GF-D8 (cell line): ENCODE data around the gene CNTNAP2.
"Not testable (repeated sequence)": the region's sequence is repeated elsewhere in the genome, so short reads cannot be mapped to it uniquely, and the experiment has no call there.

ENCODE experiments used
- DNase-seq: peaks from one replicate; lab custom pipeline; 2025; lab: John Stamatoyannopoulos, UW

Gene CNTNAP2

DNA sequence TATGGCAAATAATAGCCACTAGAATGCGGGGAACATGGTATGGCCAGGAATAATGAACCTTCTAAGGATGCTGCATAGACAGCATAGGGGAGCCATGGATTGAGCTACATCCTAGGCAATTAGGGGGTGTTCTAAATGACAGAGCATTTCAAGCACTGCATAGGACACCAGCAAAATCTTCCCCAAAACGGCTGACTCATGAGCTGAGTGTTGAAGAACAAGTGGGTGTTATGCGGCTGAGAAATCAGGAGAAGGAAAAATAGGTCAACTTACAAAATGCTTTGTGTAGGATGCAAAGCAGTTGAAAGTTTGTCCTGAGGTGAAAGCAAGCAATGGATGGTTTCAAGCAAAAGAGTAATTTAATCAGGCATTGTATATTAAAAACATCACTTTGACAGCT lies 1450.4 kb downstream of the CNTNAP2 start:
- DNase-seq = no peak

DNA sequence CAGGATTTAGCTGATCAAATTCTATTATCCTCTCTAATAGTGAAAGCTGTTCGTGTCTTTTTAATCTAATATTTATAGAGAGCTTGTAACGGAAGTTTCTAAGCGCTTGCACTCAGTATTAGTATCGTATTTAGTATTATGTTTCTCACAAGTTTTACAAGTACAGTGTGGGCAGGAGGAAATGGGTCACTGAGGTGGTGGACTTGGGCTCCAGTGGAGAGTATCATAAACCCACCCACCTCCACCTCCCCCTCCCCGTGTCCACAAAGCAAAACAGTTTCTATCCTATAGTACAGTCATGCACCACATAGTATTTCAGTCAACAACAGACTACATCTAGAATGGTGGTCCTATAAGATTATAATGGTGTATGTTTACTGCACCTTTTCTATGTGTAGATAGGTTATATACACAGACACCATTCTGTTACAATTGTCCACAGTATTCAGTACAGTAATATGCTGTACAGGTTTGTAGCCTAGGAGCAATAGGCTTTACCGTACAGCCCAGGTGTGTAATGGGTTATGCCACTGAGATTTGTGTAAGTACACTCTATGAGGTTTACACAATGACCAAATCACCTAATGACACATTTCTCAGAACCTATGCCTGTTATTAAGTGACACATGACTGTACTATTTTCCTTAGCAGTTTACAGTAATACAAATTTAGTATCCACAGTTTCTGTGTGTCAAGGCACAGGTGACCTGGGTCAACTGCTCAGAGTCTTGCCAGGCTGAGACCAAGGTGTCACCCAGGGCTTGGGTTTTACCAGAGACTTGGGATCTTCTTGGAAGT lies 1452.7 kb downstream of the CNTNAP2 start:
- DNase-seq = no peak

DNA sequence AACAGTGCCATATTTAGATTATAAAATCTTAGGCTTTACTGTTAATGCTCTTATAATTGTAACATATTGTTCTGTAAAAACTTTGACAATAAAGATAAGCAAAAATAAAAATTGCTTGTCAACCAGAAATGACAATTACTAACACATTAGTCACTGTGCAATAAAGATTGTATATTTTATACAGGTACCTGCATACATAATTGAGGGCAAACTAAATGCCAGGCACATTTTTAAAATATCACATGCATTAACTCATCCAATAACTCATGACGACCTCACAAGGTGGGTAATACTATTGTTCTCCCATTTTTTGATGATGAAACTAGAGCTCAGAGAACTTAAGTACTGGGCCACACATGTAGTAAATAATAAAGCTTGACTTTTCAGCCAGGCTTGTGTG lies 1453.8 kb downstream of the CNTNAP2 start:
- no peak for DNase-seq

DNA sequence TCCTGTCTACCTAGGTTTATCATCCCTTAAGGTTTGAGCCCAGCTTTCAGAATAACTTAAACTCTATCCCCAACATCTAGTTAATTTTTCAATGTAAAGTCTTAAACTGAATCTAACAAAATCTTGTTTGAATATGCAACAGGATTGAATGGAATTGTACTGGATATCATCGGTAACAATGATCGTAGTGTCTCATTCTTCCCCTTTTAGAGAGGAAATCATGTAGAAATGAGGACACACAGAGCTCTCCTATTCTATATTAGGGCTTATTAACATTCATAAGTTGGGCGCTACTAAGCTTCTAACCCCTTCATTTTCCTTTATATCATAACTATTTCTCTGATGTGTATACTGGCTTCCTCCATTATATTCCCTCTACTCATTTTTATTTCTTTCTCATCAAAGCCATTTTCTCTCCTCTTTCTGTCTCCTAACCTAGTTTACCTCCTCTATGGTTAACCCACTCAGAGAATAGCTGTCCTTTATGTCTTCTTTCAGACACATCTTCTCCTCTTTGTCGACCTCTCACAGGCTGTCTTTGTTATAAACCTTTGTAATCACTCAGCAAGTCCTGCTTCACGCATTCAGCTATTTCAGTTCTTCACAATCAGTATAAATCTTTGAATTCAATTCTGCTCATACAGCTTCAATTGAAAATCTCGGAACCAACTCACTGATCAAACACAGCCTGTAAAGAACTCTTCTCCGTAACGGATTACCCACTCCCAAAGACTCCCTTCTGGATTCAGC lies 1455.0 kb downstream of the CNTNAP2 start:
- DNase-seq = no peak

DNA sequence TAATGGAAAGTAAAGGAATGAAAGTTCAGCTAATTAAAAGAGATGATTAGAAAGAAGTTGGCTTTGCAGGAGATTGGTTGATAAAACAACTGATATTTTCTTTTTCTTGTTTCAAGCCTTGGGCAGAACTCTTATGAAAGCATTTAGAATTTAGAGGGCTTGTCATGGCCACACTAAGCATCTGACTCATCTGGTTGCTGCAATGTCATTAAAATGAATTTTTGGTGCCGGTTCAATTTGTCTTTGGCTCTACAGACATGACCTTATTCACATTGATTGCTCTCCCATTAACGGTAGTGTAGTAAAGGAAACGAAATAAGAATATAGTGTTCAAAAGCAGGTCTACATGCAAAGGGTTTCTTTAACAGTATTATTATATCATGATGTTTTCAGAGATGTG lies 1461.6 kb downstream of the CNTNAP2 start:
- no peak for DNase-seq

DNA sequence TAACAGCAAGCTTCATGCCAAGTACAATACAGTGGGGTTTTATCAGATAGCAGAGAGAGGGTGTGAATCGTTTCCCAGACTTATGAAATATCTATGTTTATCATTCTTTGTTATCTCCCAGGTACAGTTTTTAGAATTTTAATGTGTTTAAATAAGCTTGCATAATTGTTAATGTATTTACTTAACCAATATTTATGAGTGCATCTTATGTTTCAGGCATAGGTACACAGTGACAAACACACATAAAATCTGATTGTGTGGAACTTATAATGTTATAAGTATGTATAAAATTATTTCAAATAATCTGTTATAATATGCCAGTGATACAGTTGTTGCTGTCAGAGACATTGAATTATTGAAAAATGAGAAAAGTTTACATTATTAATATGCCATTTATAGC lies 1462.5 kb downstream of the CNTNAP2 start:
- DNase-seq = no peak

DNA sequence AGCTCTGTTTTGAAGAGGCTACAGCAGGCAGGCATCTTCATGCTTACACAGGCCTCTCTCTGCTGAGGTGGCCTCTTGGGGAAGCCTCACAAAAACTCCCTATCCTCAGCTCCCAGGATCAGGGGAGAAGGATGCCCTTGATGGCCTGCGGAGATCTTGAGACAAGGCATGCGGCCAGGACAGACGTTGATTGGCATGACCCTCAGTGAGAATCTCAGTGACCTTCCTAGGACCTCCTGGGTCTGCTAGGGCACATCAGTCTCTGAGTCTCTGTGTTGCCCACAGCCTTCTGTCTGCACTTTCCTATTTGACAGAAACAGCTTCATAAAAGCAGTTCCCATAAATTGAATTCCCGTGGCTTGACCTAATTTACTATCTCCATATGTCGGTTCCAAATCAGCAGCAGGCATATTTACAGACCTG lies 1468.2 kb downstream of the CNTNAP2 start:
- no peak for DNase-seq

DNA sequence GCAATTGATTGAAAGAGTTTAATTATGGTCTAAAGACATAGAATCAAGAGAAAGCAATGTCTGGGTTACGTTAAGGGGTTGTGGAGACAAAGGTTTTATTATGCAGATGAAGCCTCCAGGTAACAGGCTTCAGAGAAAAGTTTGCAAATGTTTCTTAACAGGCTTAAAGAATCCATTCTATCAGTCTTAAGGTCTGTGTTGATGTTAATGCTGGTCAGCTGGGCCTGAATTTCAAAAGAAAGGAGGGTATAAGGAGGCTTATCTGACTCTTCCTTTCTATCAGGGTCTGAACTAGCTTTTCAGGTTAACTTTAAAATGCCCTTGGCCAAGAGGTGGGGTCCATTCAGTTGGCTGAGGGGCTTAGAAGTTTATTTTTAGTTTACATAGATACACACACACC lies 1469.5 kb downstream of the CNTNAP2 start:
- no peak for DNase-seq

DNA sequence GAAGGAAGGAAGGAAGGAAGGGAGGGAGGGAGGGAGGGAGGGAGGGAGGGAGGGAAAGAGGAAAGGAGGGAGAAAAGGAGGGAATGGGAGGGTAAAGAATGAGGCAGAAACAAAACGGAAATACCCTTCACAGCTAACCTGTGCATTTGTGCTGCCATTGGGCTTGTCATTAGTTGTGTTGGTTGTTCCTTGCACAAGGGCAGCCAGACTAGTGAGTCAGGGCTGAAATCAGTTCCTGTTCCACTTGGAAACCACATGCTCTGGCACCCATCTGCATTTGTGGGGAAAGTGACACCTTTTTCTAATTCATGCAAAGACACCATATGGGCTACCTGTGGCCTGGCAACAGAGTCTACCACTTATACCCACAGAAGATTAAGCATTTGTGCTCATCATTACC lies 1469.9 kb downstream of the CNTNAP2 start:
- DNase-seq = no peak

DNA sequence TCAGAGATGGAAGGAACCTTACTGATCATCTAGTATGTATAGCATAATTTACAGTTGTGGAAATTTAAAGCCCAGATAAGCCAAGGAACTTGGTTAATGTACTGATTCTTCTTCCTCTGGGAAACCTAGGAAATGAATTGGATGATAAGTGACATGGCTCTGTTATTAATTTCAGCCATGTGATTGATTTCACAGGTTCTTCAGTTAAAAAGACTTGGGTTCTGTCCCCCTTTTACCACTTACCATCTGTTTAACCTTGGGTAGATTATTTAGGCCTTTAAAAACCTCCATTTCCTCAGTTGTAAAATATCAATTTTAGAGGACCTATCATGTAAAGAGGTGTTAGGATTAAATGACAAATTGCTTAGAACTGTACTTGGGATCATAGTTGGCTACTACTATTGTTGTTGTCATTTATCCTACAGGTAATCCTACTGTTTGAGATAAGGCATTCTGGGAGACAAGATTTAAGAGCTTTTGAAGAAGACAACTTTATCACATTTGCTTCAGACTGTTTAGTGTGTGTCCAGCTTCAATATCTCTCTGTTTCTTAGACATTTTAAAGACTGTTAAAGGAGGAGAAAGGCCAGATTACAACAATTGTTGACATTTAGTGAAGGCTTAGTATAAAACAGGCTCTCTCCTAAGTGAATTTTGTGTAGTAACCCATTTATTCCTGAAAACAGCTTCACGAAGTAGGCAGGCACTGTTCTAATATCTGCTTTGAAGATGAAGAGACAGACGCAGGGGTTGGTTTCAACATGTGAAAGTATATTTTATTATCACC lies 1476.9 kb downstream of the CNTNAP2 start:
- DNase-seq = no peak

DNA sequence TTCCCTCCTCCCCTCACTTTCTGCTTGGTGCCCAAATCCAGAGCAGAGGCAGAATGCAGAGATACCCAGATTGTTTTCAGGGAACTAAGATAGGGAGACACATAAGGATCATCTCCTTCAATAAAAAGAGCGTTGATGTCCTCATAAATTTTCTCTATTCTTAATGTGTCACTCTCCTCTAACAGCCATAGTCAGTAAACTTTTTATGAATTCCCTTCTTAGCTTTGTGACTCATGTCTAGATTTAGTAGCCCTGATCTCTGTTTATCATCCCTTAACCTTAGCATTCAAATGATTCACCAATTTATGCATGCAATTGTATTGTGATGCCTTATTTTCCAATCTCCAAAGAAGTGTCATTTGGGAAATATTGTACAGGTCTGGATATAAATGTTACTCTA lies 1478.4 kb downstream of the CNTNAP2 start:
- DNase-seq = no peak

DNA sequence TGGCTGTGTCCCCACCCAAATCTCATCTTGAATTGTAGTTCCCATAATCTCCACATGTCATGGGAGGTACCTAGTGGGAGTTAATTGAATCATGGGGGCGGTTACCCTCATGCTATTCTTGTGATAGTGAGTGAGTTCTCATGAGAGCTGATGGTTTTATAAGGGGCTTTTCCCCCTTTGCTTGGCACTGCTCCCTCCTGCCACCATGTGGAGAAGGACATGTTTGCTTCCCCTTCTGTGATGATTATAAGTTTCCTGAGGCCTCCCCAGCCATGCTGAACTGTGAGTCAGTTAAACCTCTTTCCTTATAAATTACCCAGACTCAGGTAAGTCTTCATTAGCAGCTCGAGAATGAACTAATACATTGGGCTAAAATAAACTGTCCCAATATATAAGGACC lies 1482.1 kb downstream of the CNTNAP2 start:
- not testable (repeated sequence) for DNase-seq

DNA sequence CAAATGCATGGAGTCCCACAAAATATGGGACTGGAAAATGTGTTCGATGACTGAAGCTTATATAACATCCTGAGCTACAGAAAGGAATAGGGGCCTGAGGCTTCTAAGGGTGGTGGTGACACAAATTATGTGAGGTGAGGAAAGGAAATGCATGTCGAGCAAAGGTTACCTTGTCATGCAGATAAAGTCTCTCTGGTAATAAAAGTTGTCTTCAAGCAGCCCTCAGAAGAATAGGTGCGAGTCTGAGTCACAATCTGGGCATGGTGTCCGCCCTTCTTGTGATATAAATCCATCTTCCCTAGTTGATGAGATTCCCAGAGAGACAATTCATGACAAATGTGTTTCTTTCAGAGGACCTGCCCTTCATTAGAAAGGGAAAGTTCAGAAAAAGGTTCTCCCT lies 1488.7 kb downstream of the CNTNAP2 start:
- no peak for DNase-seq

DNA sequence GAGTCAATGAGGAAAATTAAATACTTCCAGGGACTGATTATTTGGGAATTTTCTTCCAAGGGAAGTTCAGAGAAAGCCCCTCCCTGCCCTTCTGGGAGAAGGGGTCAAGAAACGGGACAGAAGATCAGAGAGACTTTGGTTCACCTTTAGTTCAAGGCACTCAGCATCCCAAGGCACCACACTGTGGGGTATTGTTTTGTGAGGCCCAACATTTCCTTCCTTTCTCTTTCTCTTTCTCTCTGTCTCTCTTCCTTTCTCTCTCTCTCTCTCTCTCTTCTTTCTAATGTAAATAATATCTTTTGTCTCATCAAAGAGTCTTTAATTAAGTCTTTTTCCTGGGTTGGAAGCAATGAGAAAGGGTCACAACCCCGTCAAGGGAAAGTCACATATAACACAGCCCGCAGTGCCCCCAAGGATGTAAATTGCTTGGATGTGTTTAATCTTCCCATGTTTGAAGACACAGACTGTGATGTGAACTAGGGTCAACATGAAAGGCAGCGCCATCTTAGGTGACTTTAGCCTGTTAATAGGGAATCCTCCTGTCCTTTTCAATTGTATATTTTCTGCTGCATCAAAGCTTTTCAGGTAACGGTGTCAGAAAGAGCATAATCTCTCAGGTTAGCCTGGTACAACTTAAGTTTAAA lies 1490.7 kb downstream of the CNTNAP2 start:
- DNase-seq = no peak

DNA sequence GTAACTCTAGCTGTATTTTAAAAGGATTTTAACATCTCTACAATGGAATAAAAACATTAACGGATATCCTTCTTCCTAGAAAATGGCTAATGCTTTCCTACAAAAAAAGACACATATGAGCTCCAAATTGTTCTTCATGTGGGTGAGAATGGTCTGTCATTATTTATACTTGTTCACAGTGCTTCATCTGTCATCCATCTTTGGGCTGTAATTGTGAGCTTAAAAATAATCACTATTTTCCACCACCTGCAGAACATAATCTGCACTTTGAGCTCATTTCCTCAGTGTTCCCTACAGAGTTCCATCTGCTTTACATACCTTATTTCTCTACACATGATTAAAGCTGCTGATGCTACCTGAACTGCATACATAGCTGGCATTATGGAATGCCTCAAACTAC lies 1494.8 kb downstream of the CNTNAP2 start:
- DNase-seq = no peak

DNA sequence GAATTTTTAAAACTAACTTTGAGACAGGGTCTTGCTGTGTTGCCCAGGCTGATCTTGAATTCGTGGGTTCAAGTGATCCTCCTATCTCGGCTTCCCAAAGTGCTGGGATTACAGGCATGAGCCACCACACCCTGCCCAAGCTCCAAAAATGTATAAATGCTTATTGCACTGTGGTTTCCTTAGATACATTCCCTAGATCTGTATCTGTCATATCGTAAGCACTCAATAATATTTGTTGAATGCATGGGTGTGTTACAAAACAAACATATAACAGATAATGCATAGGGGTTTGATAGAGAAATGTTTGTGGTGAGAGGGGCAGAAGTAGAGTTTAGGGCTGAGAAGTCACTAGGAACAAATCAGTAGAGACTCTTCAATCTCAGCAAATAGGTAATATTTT lies 1518.7 kb downstream of the CNTNAP2 start:
- no peak for DNase-seq

DNA sequence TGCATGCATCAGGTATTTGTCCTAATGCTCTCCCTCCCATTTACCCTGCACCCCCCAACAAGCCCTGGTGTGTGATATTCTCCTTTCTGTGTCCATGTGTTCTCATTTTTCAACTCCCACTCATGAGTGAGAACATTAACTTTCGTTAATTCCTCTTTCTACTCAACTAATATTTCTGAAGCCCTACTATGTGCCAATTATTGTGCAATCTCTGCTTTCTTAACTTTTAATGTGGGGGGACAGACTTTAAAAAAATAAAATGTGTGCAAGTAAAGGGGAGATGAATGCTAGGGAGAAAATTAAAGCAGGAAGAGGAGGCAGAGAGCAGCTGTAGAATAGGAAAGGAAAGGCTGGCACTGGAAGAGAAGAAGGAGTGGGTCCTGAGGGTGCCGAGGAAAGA lies 1520.0 kb downstream of the CNTNAP2 start:
- no peak for DNase-seq

DNA sequence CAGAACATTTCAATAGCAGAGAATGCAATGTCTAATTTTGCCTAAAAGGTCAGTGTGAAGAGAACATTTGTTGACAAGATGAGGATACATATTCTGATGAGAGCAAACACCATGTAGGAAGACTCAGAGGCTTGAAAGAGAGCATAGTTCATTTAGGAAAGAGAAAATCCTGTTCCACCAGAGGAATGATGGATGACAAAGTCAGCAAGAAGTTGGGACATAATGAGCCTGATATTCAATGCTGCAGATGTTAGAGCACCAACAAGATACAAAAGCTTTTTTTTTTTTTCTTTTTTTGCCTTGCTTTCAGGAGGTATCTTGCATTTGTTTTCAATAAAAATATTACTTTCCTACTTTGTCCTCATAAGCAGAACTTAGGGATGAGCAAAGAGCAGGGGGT lies 1522.0 kb downstream of the CNTNAP2 start:
- DNase-seq = no peak

DNA sequence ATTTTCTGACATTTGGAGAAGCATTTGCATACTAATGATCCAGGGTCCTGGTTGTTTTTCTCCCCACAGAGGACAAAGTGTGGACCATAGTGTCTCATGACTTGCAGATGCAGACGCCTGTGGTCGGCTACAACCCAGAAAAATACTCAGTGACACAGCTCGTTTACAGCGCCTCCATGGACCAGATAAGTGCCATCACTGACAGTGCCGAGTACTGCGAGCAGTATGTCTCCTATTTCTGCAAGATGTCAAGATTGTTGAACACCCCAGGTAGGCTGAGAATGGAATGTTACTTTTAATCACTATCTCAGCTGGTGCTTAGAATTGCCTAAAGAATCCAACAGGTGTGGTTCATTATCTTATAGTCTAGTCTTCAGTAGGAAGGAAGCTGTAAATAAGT lies 1522.4 kb downstream of the CNTNAP2 start:
- DNase-seq = no peak

DNA sequence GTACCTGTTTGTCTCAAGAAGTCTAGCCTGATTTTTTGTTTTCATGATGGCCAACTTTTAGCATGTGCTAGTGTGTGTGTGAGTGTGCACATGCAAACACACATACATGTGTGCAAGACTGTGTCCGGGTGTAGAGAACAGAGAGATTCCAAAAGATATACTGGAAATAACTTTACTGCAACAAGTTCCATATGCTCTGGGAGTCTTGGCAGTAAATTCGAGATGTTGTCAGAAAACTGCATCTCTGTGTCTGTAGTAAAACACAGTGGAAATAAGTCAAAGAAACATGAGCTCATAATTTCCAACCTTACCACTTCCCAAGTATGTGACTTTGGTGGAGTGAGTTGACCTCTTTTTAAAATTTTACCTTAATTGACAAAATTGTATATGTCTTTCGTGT lies 1523.2 kb downstream of the CNTNAP2 start:
- no peak for DNase-seq

DNA sequence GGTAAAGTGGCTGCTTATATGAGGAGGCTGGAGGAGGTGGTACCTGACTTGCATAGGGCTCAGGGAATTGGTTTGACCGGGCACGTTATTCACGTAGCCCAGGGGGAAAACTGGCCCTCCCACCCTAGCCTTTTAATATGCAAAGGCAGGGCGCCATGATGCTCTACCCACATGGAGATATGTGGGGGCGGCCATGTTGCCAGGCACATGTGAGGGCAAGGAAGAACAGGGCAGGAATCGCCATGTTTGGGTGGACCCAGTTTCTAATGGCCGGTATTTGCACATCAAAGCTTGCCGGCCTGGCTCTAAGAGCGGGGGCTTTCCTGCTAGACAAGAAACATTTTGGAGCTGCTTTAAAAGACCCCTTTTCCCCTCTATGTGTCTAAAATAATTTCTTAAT lies 1524.2 kb downstream of the CNTNAP2 start:
- DNase-seq = no peak

DNA sequence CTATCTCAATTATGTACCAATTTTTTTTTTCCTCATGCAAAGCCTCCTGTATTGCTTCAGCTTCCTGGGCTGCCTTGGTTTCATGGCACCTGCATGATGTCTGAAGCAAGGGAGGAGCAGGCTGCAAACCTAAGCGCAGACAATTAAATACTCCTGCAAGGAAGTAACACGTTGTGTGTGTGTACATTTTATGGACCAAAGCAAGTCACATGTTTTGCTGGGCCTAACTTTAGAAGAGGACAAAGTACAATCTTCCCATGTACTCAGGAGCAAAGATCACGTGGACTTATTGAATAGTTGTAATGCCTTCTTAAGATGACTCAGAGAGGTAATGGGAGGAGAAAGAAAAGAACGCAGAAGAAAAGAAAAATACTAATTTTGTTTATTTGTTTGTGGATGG lies 1530.0 kb downstream of the CNTNAP2 start:
- no peak for DNase-seq
